H9 (cell line): ENCODE results near the gene CCDC12. TPM values are rescaled to one million over a fixed set of nuclear protein-coding genes. Genes with fewer than 3 reads are reported as not detected.

Experiments used
- DNase-seq: peaks from one replicate; pipeline ENCODE4 v3.0.0-alpha.2; 2017
- H2AFZ ChIP-seq: one replicate; pipeline ENCODE4 v1.6.1; 2013; ENCODE audit warnings: mild to moderate bottlenecking, low read length, control low read depth, moderate library complexity
- H2AK5ac ChIP-seq: 2 replicates; pipeline ENCODE4 v1.6.1; 2013; ENCODE audit warnings: low read length, control low read depth, mixed read lengths; ENCODE audit not compliant: insufficient read length
- H2BK120ac ChIP-seq: one replicate; pipeline ENCODE4 v1.6.1; 2013; ENCODE audit warnings: low read depth, mild to moderate bottlenecking, low read length, control low read depth, inconsistent platforms; ENCODE audit not compliant: poor library complexity, severe bottlenecking
- H2BK12ac ChIP-seq: 2 replicates; pipeline ENCODE4 v1.6.1; 2013; ENCODE audit warnings: low read length, control low read depth, mixed read lengths, low read depth; ENCODE audit not compliant: insufficient read length
- H2BK15ac ChIP-seq: 2 replicates; pipeline ENCODE4 v1.6.1; 2013; ENCODE audit warnings: low read depth, low read length, control low read depth
- H2BK20ac ChIP-seq: one replicate; pipeline ENCODE4 v1.6.1; 2013; ENCODE audit warnings: low read depth, mild to moderate bottlenecking, low read length, control low read depth, inconsistent platforms; ENCODE audit not compliant: poor library complexity, severe bottlenecking
- H2BK5ac ChIP-seq: 2 replicates; pipeline ENCODE4 v1.6.1; 2013; ENCODE audit warnings: low read length, control low read depth, mixed read lengths; ENCODE audit not compliant: insufficient read length
- H3K14ac ChIP-seq: 2 replicates; pipeline ENCODE4 v1.6.1; 2013; ENCODE audit warnings: low read length, control low read depth; ENCODE audit not compliant: insufficient read depth
- H3K18ac ChIP-seq: 2 replicates; pipeline ENCODE4 v1.6.1; 2013; ENCODE audit warnings: low read depth, mild to moderate bottlenecking, mixed read lengths, low read length, control low read depth; ENCODE audit not compliant: insufficient read length
- H3K23ac ChIP-seq: 2 replicates; pipeline ENCODE4 v1.6.1; 2013; ENCODE audit warnings: low read length, control low read depth, mixed read lengths, low read depth; ENCODE audit not compliant: insufficient read length
- H3K23me2 ChIP-seq: 2 replicates; pipeline ENCODE4 v1.6.1; 2013; ENCODE audit warnings: low read depth, mild to moderate bottlenecking, mixed read lengths, low read length, control low read depth; ENCODE audit not compliant: insufficient read length, poor library complexity, severe bottlenecking
- H3K27ac ChIP-seq: 2 replicates; pipeline ENCODE4 v1.5.1; 2013; ENCODE audit warnings: low read length, control low read depth, mixed read lengths, low read depth; ENCODE audit not compliant: insufficient read length
- H3K27me3 ChIP-seq: 2 replicates; pipeline ENCODE4 v1.6.1; 2013; ENCODE audit warnings: low read length, control low read depth, inconsistent platforms; ENCODE audit not compliant: insufficient read depth
- H3K4ac ChIP-seq: 2 replicates; pipeline ENCODE4 v1.6.1; 2013; ENCODE audit warnings: low read depth, mild to moderate bottlenecking, control low read depth, inconsistent platforms, low read length, moderate library complexity
- H3K4me1 ChIP-seq: 2 replicates; pipeline ENCODE4 v1.6.1; 2013; ENCODE audit warnings: low read length, control low read depth, inconsistent platforms; ENCODE audit not compliant: insufficient read depth
- H3K4me2 ChIP-seq: 2 replicates; pipeline ENCODE4 v1.6.1; 2013; ENCODE audit warnings: low read length, control low read depth, mixed read lengths; ENCODE audit not compliant: insufficient read length, insufficient read depth
- H3K56ac ChIP-seq: 2 replicates; pipeline ENCODE4 v1.6.1; 2013; ENCODE audit warnings: low read depth, mild to moderate bottlenecking, mixed read lengths, low read length, control low read depth; ENCODE audit not compliant: insufficient read length
- H3K79me1 ChIP-seq: 2 replicates; pipeline ENCODE4 v1.6.1; 2013; ENCODE audit warnings: low read depth, mild to moderate bottlenecking, moderate library complexity, low read length, control low read depth, inconsistent platforms; ENCODE audit not compliant: insufficient read depth, poor library complexity, severe bottlenecking
- H3K79me2 ChIP-seq: 2 replicates; pipeline ENCODE4 v1.6.1; 2013; ENCODE audit warnings: low read length, control low read depth, inconsistent platforms; ENCODE audit not compliant: insufficient read depth
- H3K9ac ChIP-seq: 2 replicates; pipeline ENCODE4 v1.6.1; 2013; ENCODE audit warnings: low read length, control low read depth, mixed read lengths; ENCODE audit not compliant: insufficient read length; ENCODE audit errors: extremely low read depth
- H3K9me3 ChIP-seq: one replicate; pipeline ENCODE4 v1.6.1; 2013; ENCODE audit warnings: low read depth, low read length, inconsistent platforms; ENCODE audit not compliant: control insufficient read depth
- H3T11ph ChIP-seq: one replicate; pipeline ENCODE4 v1.6.1; 2013; ENCODE audit warnings: mild to moderate bottlenecking, low read length, control low read depth, inconsistent platforms
- H4K20me1 ChIP-seq: one replicate; pipeline ENCODE4 v1.6.1; 2013; ENCODE audit not compliant: control insufficient read depth, insufficient read length, insufficient read depth
- H4K5ac ChIP-seq: 2 replicates; pipeline ENCODE4 v1.6.1; 2013; ENCODE audit warnings: low read depth, mild to moderate bottlenecking, mixed read lengths, low read length, control low read depth; ENCODE audit not compliant: insufficient read length
- H4K8ac ChIP-seq: replicated peaks from 2 replicates; pipeline ENCODE4 v1.6.1; 2013; ENCODE audit warnings: low read length, control low read depth, mixed read lengths, low read depth; ENCODE audit not compliant: insufficient read length
- H4K91ac ChIP-seq: 2 replicates; pipeline ENCODE4 v1.6.1; 2013; ENCODE audit warnings: low read depth, mild to moderate bottlenecking, moderate library complexity, mixed read lengths, low read length, control low read depth; ENCODE audit not compliant: insufficient read length
- H3K27ac Mint-ChIP-seq, 3 experiments: 2 replicates in 2 of 3; 3 replicates in 1 of 3; pipeline ENCODE4 v1.8.0; 2020 to 2021; ENCODE audit warnings: mixed read lengths in 3 of 3, mild to moderate bottlenecking in 1 of 3, moderate library complexity in 1 of 3
- H3K27me3 Mint-ChIP-seq: 2 replicates; pipeline ENCODE4 v1.8.0; 2021; ENCODE audit warnings: low read depth, mild to moderate bottlenecking, moderate library complexity, mixed read lengths
- H3K36me3 Mint-ChIP-seq, 3 experiments: 2 replicates in 2 of 3; 3 replicates in 1 of 3; pipeline ENCODE4 v1.8.0; 2020 to 2021; ENCODE audit warnings: low read depth in 3 of 3, mixed read lengths in 3 of 3; ENCODE audit not compliant: insufficient read depth in 1 of 3
- H3K4me1 Mint-ChIP-seq, 2 experiments: 2 replicates each; pipeline ENCODE4 v1.8.0; 2020; ENCODE audit warnings: mixed read lengths in 2 of 2
- H3K4me3 Mint-ChIP-seq, 2 experiments: 2 replicates in 1 of 2; 3 replicates in 1 of 2; pipeline ENCODE4 v1.8.0; 2020 to 2021; ENCODE audit warnings: mild to moderate bottlenecking in 2 of 2, mixed read lengths in 2 of 2, moderate library complexity in 1 of 2
- H3K9me3 Mint-ChIP-seq, 2 experiments: 2 replicates in 1 of 2; 3 replicates in 1 of 2; pipeline ENCODE4 v1.8.0; 2020; ENCODE audit warnings: mild to moderate bottlenecking in 2 of 2, mixed read lengths in 2 of 2, moderate library complexity in 1 of 2
- CTCF ChIP-seq: fragments of 200-600 bp; sonication (generic); conservative IDR thresholded peaks from 3 replicates; pipeline ENCODE4 v1.8.0; 2021; ENCODE audit warnings: antibody characterized with exemption, mild to moderate bottlenecking
- WGBS: extraction: QIAGEN DNeasy Blood & Tissue Kit; methylation state at CpG from one replicate; pipeline ENCODE4 v1.1.7; 2013; ENCODE audit warnings: missing lambda C conversion rate, low lambda C conversion rate, mixed read lengths; ENCODE audit not compliant: insufficient read length; ENCODE audit errors: extremely low coverage; 5-methylcytosine and 5-hydroxymethylcytosine counted together
- total RNA-seq: library from RNA; stranded (reverse); gene quantifications from 2 replicates; pipeline ENCODE4 v1.2.1, GENCODE V29; 2021

The CCDC12 gene
- total RNA-seq, 1 experiment from 2014 or later, result 54.0 TPM

DNA sequence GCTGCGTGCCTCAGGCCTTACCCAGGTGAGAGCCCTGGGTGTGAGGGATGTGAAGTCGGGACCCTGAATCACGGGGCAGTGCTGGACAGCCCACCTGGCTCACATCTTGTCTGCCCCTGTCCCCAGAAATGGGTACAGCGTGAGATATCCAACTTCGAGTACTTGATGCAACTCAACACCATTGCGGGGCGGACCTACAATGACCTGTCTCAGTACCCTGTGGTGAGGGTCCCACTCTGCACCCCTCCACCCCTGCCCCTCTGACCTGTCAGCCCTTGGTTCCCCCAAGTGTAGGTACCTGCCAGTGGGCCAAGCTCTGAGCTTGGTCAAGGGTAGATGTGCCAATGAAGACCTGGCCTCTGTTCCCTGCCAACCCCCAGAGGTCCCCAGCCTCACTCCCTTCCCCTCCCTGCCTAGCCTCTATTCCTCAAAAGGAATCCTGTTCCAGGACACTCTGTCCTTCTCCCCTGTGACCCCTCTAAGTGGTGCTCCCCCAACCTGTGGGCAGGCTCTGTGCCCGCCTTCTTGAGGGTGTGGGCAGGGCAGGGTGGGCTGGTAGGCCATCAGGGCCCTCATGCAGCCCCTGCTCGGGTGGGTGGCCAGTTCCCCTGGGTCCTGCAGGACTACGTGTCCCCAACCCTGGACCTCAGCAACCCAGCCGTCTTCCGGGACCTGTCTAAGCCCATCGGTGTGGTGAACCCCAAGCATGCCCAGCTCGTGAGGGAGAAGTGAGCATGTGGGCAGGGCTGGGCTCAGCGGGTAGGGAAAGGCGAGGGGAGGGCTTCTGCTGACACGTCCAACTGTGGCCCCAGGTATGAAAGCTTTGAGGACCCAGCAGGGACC is 28.0 kb upstream of the CCDC12 start:
- DNase-seq, result no peak
- H4K8ac ChIP-seq, result no peak overlapping the region
- H3K4me1 Mint-ChIP-seq, result peaks cover 3 to 7% of the 10 kb centered on the region in 2 experiments; a peak in 3 of 4 replicates

More for the DNA sequence above, 28.0 kb upstream of the CCDC12 start:
- H4K5ac ChIP-seq, result no peak overlapping the region
- H2AK5ac ChIP-seq, result no peak overlapping the region
- H3K27me3 ChIP-seq, result no peaks in the 10 kb centered on the region
- peaks cover 4% of the 10 kb centered on the region for H3K23me2 ChIP-seq
- no peak overlapping the region for H2BK12ac ChIP-seq
- H3K9me3 ChIP-seq, result no peaks in the 10 kb centered on the region
- Mint-ChIP-seq H3K4me3 (no peak overlapping the region), H3K27ac (peak overlapping the region in 1 of 3 experiments; percentile 67; a peak in 2 of 7 replicates), H3K27me3 (no peaks in the 10 kb centered on the region), H3K9me3 (no peaks in the 10 kb centered on the region; a peak in 1 of 5 replicates), H3K36me3 (peaks cover 29 to 48% (median 44%) of the 10 kb centered on the region in 3 experiments)
- H2BK15ac ChIP-seq, result no peak overlapping the region
- no peak overlapping the region for H3K18ac ChIP-seq
- no peak overlapping the region for H3K23ac ChIP-seq
- H4K91ac ChIP-seq, result no peak overlapping the region
- H4K20me1 ChIP-seq, result no peaks in the 10 kb centered on the region
- no peak overlapping the region for H2BK20ac ChIP-seq
- no peak overlapping the region for H3K4me2 ChIP-seq
- no peaks in the 10 kb centered on the region for H3K79me1 ChIP-seq
- no peaks in the 10 kb centered on the region for H3K79me2 ChIP-seq
- H3K9ac ChIP-seq, result no peak overlapping the region
- H2AFZ ChIP-seq, result no peak overlapping the region
- H3K56ac ChIP-seq, result no peak overlapping the region
- H3K14ac ChIP-seq, result no peak overlapping the region
- no peak overlapping the region for H2BK5ac ChIP-seq
- no CpG with 5 or more reads among the region's 17 CpGs for WGBS
- H3K27ac ChIP-seq, result no peak overlapping the region
- TF ChIP-seq CTCF, result no peak
- no peaks in the 10 kb centered on the region for H3K4me1 ChIP-seq
- H2BK120ac ChIP-seq, result no peak overlapping the region
- no peak overlapping the region for H3K4ac ChIP-seq
- no peak overlapping the region for H3T11ph ChIP-seq
